ENCODE measurements around the gene ZNF275.

ZNF275 gene

GRCh38 chrX:153352858-153353257 lies 18.9 kb downstream of the ZNF275 start:
- 87 to 90% methylated on average over 2 to 3 of the region's 3 CpGs for WGBS, 2 experiments
- Histone ChIP-seq H3K27me3 (ENCODE audit: control insufficient read depth, insufficient read depth, low read length, poor library complexity, severe bottlenecking) (no peaks in the 10 kb centered on the region), H3K4me3 (ENCODE audit: insufficient read depth, low read depth, low read length) (no peak overlapping the region), H3K9me3 (ENCODE audit: control insufficient read depth, low read length) (no peaks in the 10 kb centered on the region), H3K27ac (ENCODE audit: insufficient read depth, low read depth, low read length, poor library complexity, severe bottlenecking) (no peak overlapping the region), H3K4me1 (ENCODE audit: control insufficient read depth, insufficient read depth, low read length) (no peaks in the 10 kb centered on the region), H3K36me3 (ENCODE audit: control insufficient read depth, insufficient read depth, low read length) (no peaks in the 10 kb centered on the region)

GRCh38 chrX:153353416-153353815 lies 19.5 kb downstream of the ZNF275 start:
- Histone ChIP-seq H3K27me3 (ENCODE audit: control insufficient read depth, insufficient read depth, low read length, poor library complexity, severe bottlenecking) (no peaks in the 10 kb centered on the region), H3K27ac (ENCODE audit: insufficient read depth, low read depth, low read length, poor library complexity, severe bottlenecking) (no peak overlapping the region), H3K4me1 (ENCODE audit: control insufficient read depth, insufficient read depth, low read length) (no peaks in the 10 kb centered on the region), H3K9me3 (ENCODE audit: control insufficient read depth, low read length) (no peaks in the 10 kb centered on the region), H3K36me3 (ENCODE audit: control insufficient read depth, insufficient read depth, low read length) (no peaks in the 10 kb centered on the region), H3K4me3 (ENCODE audit: insufficient read depth, low read depth, low read length) (no peak overlapping the region)
- WGBS, 2 experiments, result 82 to 85% methylated on average over 12 of the region's 12 CpGs

GRCh38 chrX:153357877-153358276 lies 23.9 kb downstream of the ZNF275 start:
- Histone ChIP-seq H3K4me1 (ENCODE audit: control insufficient read depth, insufficient read depth, low read length) (no peaks in the 10 kb centered on the region), H3K4me3 (ENCODE audit: insufficient read depth, low read depth, low read length) (no peak overlapping the region), H3K27me3 (ENCODE audit: control insufficient read depth, insufficient read depth, low read length, poor library complexity, severe bottlenecking) (no peaks in the 10 kb centered on the region), H3K27ac (ENCODE audit: insufficient read depth, low read depth, low read length, poor library complexity, severe bottlenecking) (no peak overlapping the region), H3K9me3 (ENCODE audit: control insufficient read depth, low read length) (no peaks in the 10 kb centered on the region), H3K36me3 (ENCODE audit: control insufficient read depth, insufficient read depth, low read length) (no peaks in the 10 kb centered on the region)
- 92 to 94% methylated on average over 1 of the region's 1 CpG for WGBS, 2 experiments

- no peaks in the 10 kb centered on the region for H3K27me3 ChIP-seq (ENCODE audit: control insufficient read depth, insufficient read depth, low read length, poor library complexity, severe bottlenecking)
- no peak overlapping the region for H3K4me3 ChIP-seq (ENCODE audit: insufficient read depth, low read depth, low read length)
- no peaks in the 10 kb centered on the region for H3K36me3 ChIP-seq (ENCODE audit: control insufficient read depth, insufficient read depth, low read length)
- no peaks in the 10 kb centered on the region for H3K4me1 ChIP-seq (ENCODE audit: control insufficient read depth, insufficient read depth, low read length)
- no peaks in the 10 kb centered on the region for H3K9me3 ChIP-seq (ENCODE audit: control insufficient read depth, low read length)
- H3K27ac ChIP-seq (ENCODE audit: insufficient read depth, low read depth, low read length, poor library complexity, severe bottlenecking), result no peak overlapping the region
- 92 to 100% methylated on average over 1 to 2 of the region's 2 CpGs for WGBS, 2 experiments
Measured at GRCh38 chrX:153361781-153362397, 27.9 kb downstream of the ZNF275 start.

GRCh38 chrX:153365670-153366069 lies 31.7 kb downstream of the ZNF275 start:
- Histone ChIP-seq H3K27me3 (ENCODE audit: control insufficient read depth, insufficient read depth, low read length, poor library complexity, severe bottlenecking) (no peaks in the 10 kb centered on the region), H3K4me3 (ENCODE audit: insufficient read depth, low read depth, low read length) (no peak overlapping the region), H3K36me3 (ENCODE audit: control insufficient read depth, insufficient read depth, low read length) (no peaks in the 10 kb centered on the region), H3K4me1 (ENCODE audit: control insufficient read depth, insufficient read depth, low read length) (no peaks in the 10 kb centered on the region), H3K9me3 (ENCODE audit: control insufficient read depth, low read length) (no peaks in the 10 kb centered on the region), H3K27ac (ENCODE audit: insufficient read depth, low read depth, low read length, poor library complexity, severe bottlenecking) (no peak overlapping the region)
- 89 to 100% methylated on average over 1 to 2 of the region's 4 CpGs for WGBS, 2 experiments

GRCh38 chrX:153366119-153366518 lies 32.2 kb downstream of the ZNF275 start:
- Histone ChIP-seq H3K36me3 (ENCODE audit: control insufficient read depth, insufficient read depth, low read length) (no peaks in the 10 kb centered on the region), H3K27ac (ENCODE audit: insufficient read depth, low read depth, low read length, poor library complexity, severe bottlenecking) (no peak overlapping the region), H3K9me3 (ENCODE audit: control insufficient read depth, low read length) (no peaks in the 10 kb centered on the region), H3K27me3 (ENCODE audit: control insufficient read depth, insufficient read depth, low read length, poor library complexity, severe bottlenecking) (no peaks in the 10 kb centered on the region), H3K4me3 (ENCODE audit: insufficient read depth, low read depth, low read length) (no peak overlapping the region), H3K4me1 (ENCODE audit: control insufficient read depth, insufficient read depth, low read length) (no peaks in the 10 kb centered on the region)
- WGBS, 2 experiments, result 91 to 92% methylated on average over 3 of the region's 3 CpGs

GRCh38 chrX:153366878-153367538 lies 33.1 kb downstream of the ZNF275 start:
- H3K4me1 ChIP-seq (ENCODE audit: control insufficient read depth, insufficient read depth, low read length), result no peaks in the 10 kb centered on the region
- no peaks in the 10 kb centered on the region for H3K36me3 ChIP-seq (ENCODE audit: control insufficient read depth, insufficient read depth, low read length)
- no peak overlapping the region for H3K27ac ChIP-seq (ENCODE audit: insufficient read depth, low read depth, low read length, poor library complexity, severe bottlenecking)
- H3K4me3 ChIP-seq (ENCODE audit: insufficient read depth, low read depth, low read length), result no peak overlapping the region
- 84% methylated on average over 5 of the region's 5 CpGs; no CpG with 5 or more reads in 1 of the 2 experiments for WGBS, 2 experiments
- H3K9me3 ChIP-seq (ENCODE audit: control insufficient read depth, low read length), result no peaks in the 10 kb centered on the region
- no peaks in the 10 kb centered on the region for H3K27me3 ChIP-seq (ENCODE audit: control insufficient read depth, insufficient read depth, low read length, poor library complexity, severe bottlenecking)

- WGBS, 2 experiments, result 95 to 96% methylated on average over 6 to 7 of the region's 8 CpGs
- Histone ChIP-seq H3K27me3 (ENCODE audit: control insufficient read depth, insufficient read depth, low read length, poor library complexity, severe bottlenecking) (no peaks in the 10 kb centered on the region), H3K36me3 (ENCODE audit: control insufficient read depth, insufficient read depth, low read length) (no peaks in the 10 kb centered on the region), H3K9me3 (ENCODE audit: control insufficient read depth, low read length) (no peaks in the 10 kb centered on the region), H3K27ac (ENCODE audit: insufficient read depth, low read depth, low read length, poor library complexity, severe bottlenecking) (no peak overlapping the region), H3K4me1 (ENCODE audit: control insufficient read depth, insufficient read depth, low read length) (no peaks in the 10 kb centered on the region), H3K4me3 (ENCODE audit: insufficient read depth, low read depth, low read length) (no peak overlapping the region)
Measured at GRCh38 chrX:153370293-153371055, 36.5 kb downstream of the ZNF275 start.

- 83 to 86% methylated on average over 3 of the region's 3 CpGs for WGBS, 2 experiments
- H3K9me3 ChIP-seq (ENCODE audit: control insufficient read depth, low read length), result no peaks in the 10 kb centered on the region
- no peaks in the 10 kb centered on the region for H3K4me1 ChIP-seq (ENCODE audit: control insufficient read depth, insufficient read depth, low read length)
- no peak overlapping the region for H3K4me3 ChIP-seq (ENCODE audit: insufficient read depth, low read depth, low read length)
- no peak overlapping the region for H3K27ac ChIP-seq (ENCODE audit: insufficient read depth, low read depth, low read length, poor library complexity, severe bottlenecking)
- no peaks in the 10 kb centered on the region for H3K36me3 ChIP-seq (ENCODE audit: control insufficient read depth, insufficient read depth, low read length)
- no peaks in the 10 kb centered on the region for H3K27me3 ChIP-seq (ENCODE audit: control insufficient read depth, insufficient read depth, low read length, poor library complexity, severe bottlenecking)
Measured at GRCh38 chrX:153371256-153371655, 37.3 kb downstream of the ZNF275 start.

- no peak overlapping the region for H3K27ac ChIP-seq (ENCODE audit: insufficient read depth, low read depth, low read length, poor library complexity, severe bottlenecking)
- H3K9me3 ChIP-seq (ENCODE audit: control insufficient read depth, low read length), result no peaks in the 10 kb centered on the region
- H3K4me1 ChIP-seq (ENCODE audit: control insufficient read depth, insufficient read depth, low read length), result no peaks in the 10 kb centered on the region
- no peaks in the 10 kb centered on the region for H3K27me3 ChIP-seq (ENCODE audit: control insufficient read depth, insufficient read depth, low read length, poor library complexity, severe bottlenecking)
- no peaks in the 10 kb centered on the region for H3K36me3 ChIP-seq (ENCODE audit: control insufficient read depth, insufficient read depth, low read length)
- H3K4me3 ChIP-seq (ENCODE audit: insufficient read depth, low read depth, low read length), result no peak overlapping the region
Measured at GRCh38 chrX:153372949-153373348, 39.0 kb downstream of the ZNF275 start.

Measured in ectodermal cell (in vitro differentiated cells).